Measurements from ENCODE around the gene CBFA2T2.

- TF ChIP-seq CTCF (IDR thresholded peaks at IDR 0.05) (no peak), EP300 (IDR thresholded peaks at IDR 0.05) (no peak)
Observed at GRCh38 chr20:33676121-33676520, 186.2 kb downstream of the CBFA2T2 start.

Measured in stomach (tissue), 4 donors.